ENCODE results near the gene RTL10. TPM values are rescaled to one million over a fixed set of nuclear protein-coding genes. Genes with fewer than 3 reads are reported as not detected.

The RTL10 gene
- total RNA-seq, 1 experiment from 2014 or later = 21.5 TPM

- TF ChIP-seq TEAD4 (CRISPR knock-in tag; IDR thresholded peaks at IDR 0.05) = no peak
- CTCF ChIA-PET = interaction anchor here (3.6 kb wide), 1 partner anchor 12 kb away, joined by 21 read pairs; no protein-coding TSS in a partner anchor
- POLR2A ChIA-PET = interaction anchor here (0.6 kb wide), 1 partner anchor 175 kb away, joined by 4 read pairs; no protein-coding TSS in a partner anchor
- Mint-ChIP-seq H3K27ac (no peak overlapping the region), H3K36me3 (no peaks in the 10 kb centered on the region), H3K27me3 (ENCODE audit: low read depth) (no peaks in the 10 kb centered on the region), H3K9me3 (no peaks in the 10 kb centered on the region), H3K4me1 (peaks cover 6% of the 10 kb centered on the region), H3K4me3 (no peak overlapping the region)
- no peak for ATAC-seq
- no peak for DNase-seq (ENCODE audit: low spot score)
Measured at GRCh38 chr22:19898145-19898544, 43.5 kb upstream of the RTL10 start.

GRCh38 chr22:19897726-19898125, 43.1 kb upstream of the RTL10 start:
- ChIA-PET CTCF (interaction anchor here (2.3 to 3.6 kb wide), 2 partner anchors 12 to 167 kb away, joined by 12 to 21 read pairs; no protein-coding TSS in a partner anchor), POLR2A (interaction anchor here (0.6 kb wide), 1 partner anchor 176 kb away, joined by 4 read pairs; no protein-coding TSS in a partner anchor)
- ATAC-seq (no peak), DNase-seq (ENCODE audit: low spot score) (no peak)
- H3K4me1 Mint-ChIP-seq = peaks cover 6% of the 10 kb centered on the region
- H3K36me3 Mint-ChIP-seq = no peaks in the 10 kb centered on the region
- H3K4me3 Mint-ChIP-seq = no peak overlapping the region
- H3K27me3 Mint-ChIP-seq (ENCODE audit: low read depth) = no peaks in the 10 kb centered on the region; the same call in 1 of the 2 replicates
- no peaks in the 10 kb centered on the region for H3K9me3 Mint-ChIP-seq
- TF ChIP-seq ZNF416 (CRISPR knock-in tag; IDR thresholded peaks at IDR 0.05) (no peak), ZBTB43 (CRISPR knock-in tag; IDR thresholded peaks at IDR 0.05) (no peak), AR (CRISPR knock-in tag; IDR thresholded peaks at IDR 0.05) (no peak), ZNF232 (CRISPR knock-in tag; IDR thresholded peaks at IDR 0.05) (no peak), RORB (CRISPR knock-in tag; IDR thresholded peaks at IDR 0.05) (no peak), ZNF138 (CRISPR knock-in tag; conservative IDR thresholded peaks at IDR 0.05) (no peak)
- H3K27ac Mint-ChIP-seq = no peak overlapping the region

GRCh38 chr22:19896665-19897355, 42.1 kb upstream of the RTL10 start:
- peak; percentile 12 for ATAC-seq
- Mint-ChIP-seq H3K4me1 (peaks cover 13% of the 10 kb centered on the region), H3K9me3 (no peaks in the 10 kb centered on the region), H3K27me3 (ENCODE audit: low read depth) (no peaks in the 10 kb centered on the region; the same call in 1 of the 2 replicates), H3K36me3 (no peaks in the 10 kb centered on the region), H3K27ac (0 out of 2 replicates have a peak overlapping the region, but pooled peaks have one; percentile 87), H3K4me3 (no peak overlapping the region)
- CTCF ChIA-PET = interaction anchor here (0.6 to 3.6 kb wide), 7 partner anchors 13 to 166 kb away, joined by 3 to 21 read pairs (median 3); no protein-coding TSS in a partner anchor
- TF ChIP-seq FOXK1 (CRISPR knock-in tag; IDR thresholded peaks at IDR 0.05) = no peak
- no peak for TF ChIP-seq SMAD3 (CRISPR knock-in tag; IDR thresholded peaks at IDR 0.05; ENCODE audit: borderline replicate concordance)
- POLR2A ChIA-PET = interaction anchor here (0.5 kb wide), 1 partner anchor 24 kb away, joined by 4 read pairs; no protein-coding TSS in a partner anchor
- no peak for DNase-seq (ENCODE audit: low spot score)

GRCh38 chr22:19895160-19895849, 40.6 kb upstream of the RTL10 start:
- Mint-ChIP-seq H3K4me1 (peaks cover 25% of the 10 kb centered on the region), H3K27ac (peak overlapping the region; percentile 27; the same call in 1 of the 2 replicates), H3K9me3 (no peaks in the 10 kb centered on the region), H3K4me3 (no peak overlapping the region), H3K36me3 (no peaks in the 10 kb centered on the region), H3K27me3 (ENCODE audit: low read depth) (no peaks in the 10 kb centered on the region; the same call in 1 of the 2 replicates)
- no peak for DNase-seq (ENCODE audit: low spot score)
- POLR2A ChIA-PET = no interaction called here
- ATAC-seq = no peak
- no peak for TF ChIP-seq ZNF416 (CRISPR knock-in tag; IDR thresholded peaks at IDR 0.05)
- TF ChIP-seq CREB1 (CRISPR knock-in tag; IDR thresholded peaks at IDR 0.05) = no peak
- no peak for TF ChIP-seq MAX (CRISPR knock-in tag; IDR thresholded peaks at IDR 0.05)
- CTCF ChIA-PET = interaction anchor here (2.3 kb wide), 1 partner anchor 165 kb away, joined by 12 read pairs; no protein-coding TSS in a partner anchor
